ENCODE data around the gene COMP. TPM values are rescaled to one million over a fixed set of nuclear protein-coding genes. Genes with fewer than 3 reads are reported as not detected.

COMP gene
- polyA plus RNA-seq, 1 experiment = 9.2 TPM

GRCh38 chr19:18785179-18786124 is 5.7 kb downstream of the COMP start:
- no peaks in the 10 kb centered on the region for H3K36me3 ChIP-seq (ENCODE audit: control insufficient read depth, insufficient read depth, low read length)
- DNase-seq (ENCODE audit: low read depth) = no peak
- no peak overlapping the region for H3K4me3 ChIP-seq (ENCODE audit: low read depth, low read length)
- CTCF ChIA-PET = interaction anchor here (1.4 kb wide), 1 partner anchor 61 kb away, joined by 5 read pairs; no protein-coding TSS in a partner anchor
- TF ChIP-seq CTCF (IDR thresholded peaks at IDR 0.05; ENCODE audit: insufficient read depth, low read depth, low read length) = no peak
- POLR2A ChIA-PET = no interaction called here
- H3K27me3 ChIP-seq (ENCODE audit: control insufficient read depth, insufficient read depth, low read length) = peaks cover 21% of the 10 kb centered on the region

GRCh38 chr19:18784786-18785120 is 6.4 kb downstream of the COMP start:
- CTCF ChIA-PET = no interaction called here
- Histone ChIP-seq H3K27me3 (ENCODE audit: control insufficient read depth, insufficient read depth, low read length) (peaks cover 17% of the 10 kb centered on the region), H3K36me3 (ENCODE audit: control insufficient read depth, insufficient read depth, low read length) (no peaks in the 10 kb centered on the region), H3K4me3 (ENCODE audit: low read depth, low read length) (no peak overlapping the region)
- no peak for TF ChIP-seq CTCF (IDR thresholded peaks at IDR 0.05; ENCODE audit: insufficient read depth, low read depth, low read length)
- no peak for DNase-seq (ENCODE audit: low read depth)
- POLR2A ChIA-PET = no interaction called here

GRCh38 chr19:18783958-18784785 is 6.9 kb downstream of the COMP start:
- CTCF ChIA-PET = no interaction called here
- POLR2A ChIA-PET = no interaction called here

GRCh38 chr19:18782559-18783225 is 8.4 kb downstream of the COMP start:
- no peak for DNase-seq (ENCODE audit: low read depth)
- peaks cover 5% of the 10 kb centered on the region for H3K27me3 ChIP-seq (ENCODE audit: control insufficient read depth, insufficient read depth, low read length)
- no peak overlapping the region for H3K4me3 ChIP-seq (ENCODE audit: low read depth, low read length)
- no peaks in the 10 kb centered on the region for H3K36me3 ChIP-seq (ENCODE audit: control insufficient read depth, insufficient read depth, low read length)
- TF ChIP-seq CTCF (IDR thresholded peaks at IDR 0.05; ENCODE audit: insufficient read depth, low read depth, low read length) = no peak
- ChIA-PET POLR2A (no interaction called here), CTCF (no interaction called here)

More at GRCh38 chr19:18783958-18784785, 6.9 kb downstream of the COMP start:
- no peak for DNase-seq (ENCODE audit: low read depth)
- TF ChIP-seq CTCF (IDR thresholded peaks at IDR 0.05; ENCODE audit: insufficient read depth, low read depth, low read length) = no peak
- Histone ChIP-seq H3K27me3 (ENCODE audit: control insufficient read depth, insufficient read depth, low read length) (peaks cover 12% of the 10 kb centered on the region), H3K4me3 (ENCODE audit: low read depth, low read length) (no peak overlapping the region), H3K36me3 (ENCODE audit: control insufficient read depth, insufficient read depth, low read length) (no peaks in the 10 kb centered on the region)
